Suprapubic skin (tissue), 4 donors: ENCODE data around the gene ABLIM2.

ENCODE experiments used
- EP300 ChIP-seq: sonication (generic); formaldehyde crosslinking; IDR thresholded peaks from one replicate; pipeline ENCODE4 v1.6.1; 2017; ENCODE audit warnings: antibody characterized with exemption
- POLR2AphosphoS5 ChIP-seq, 3 donors: sonication (generic); formaldehyde crosslinking; IDR thresholded peaks; one replicate each; pipeline ENCODE4 v1.6.1; 2017; ENCODE audit warnings: antibody characterized with exemption in 3 of 3
- TF ChIP-seq, protein P1 (sequence below), 2 donors: fragments of 200-600 bp in 1 of 2; fragments of 450-650 bp in 1 of 2; sonication (generic) in 1 of 2; IDR thresholded peaks; one replicate each; pipeline ENCODE4 v1.5.1; 2016 to 2019; ENCODE audit warnings: antibody characterized with exemption in 2 of 2, mild to moderate bottlenecking in 1 of 2, moderate library complexity in 1 of 2

DNA sequence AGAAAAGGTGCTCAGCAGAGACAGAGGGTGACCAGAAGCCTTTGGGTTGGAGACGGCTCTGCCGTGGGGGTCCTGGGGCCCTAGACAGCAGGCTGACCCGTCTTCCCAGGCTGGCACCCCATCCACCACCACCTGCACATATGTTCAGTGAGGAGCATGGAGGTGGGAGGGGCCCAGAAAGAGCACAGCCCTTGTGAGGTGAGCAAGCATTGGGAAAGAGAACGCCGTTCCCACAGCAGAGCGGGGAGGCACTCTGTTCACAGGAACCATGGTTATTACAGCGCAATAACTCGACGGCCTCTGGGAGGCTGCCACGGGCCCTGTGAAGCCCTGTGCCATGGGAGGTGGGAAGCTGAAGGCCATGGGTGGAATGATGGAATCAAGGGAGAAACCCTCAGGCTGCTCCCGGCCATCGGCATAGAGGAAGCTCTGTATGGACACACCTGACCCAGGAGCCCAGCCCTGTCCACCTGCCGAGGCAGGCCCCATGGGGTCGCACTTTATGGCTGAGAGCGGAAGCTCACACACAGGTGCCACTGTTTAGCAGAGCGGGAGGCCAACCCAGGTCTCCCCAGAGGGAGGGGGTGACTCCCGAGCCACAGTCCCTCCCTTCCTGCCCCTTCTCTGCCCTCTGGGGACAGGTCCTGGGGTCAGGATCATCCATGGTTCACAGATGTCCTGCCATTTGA, 125.4 kb downstream of the ABLIM2 start:
- TF ChIP-seq EP300 (no peak), POLR2AphosphoS5 (IDR thresholded peaks at IDR 0.05) (no peak)
- TF ChIP-seq, protein P1, sequence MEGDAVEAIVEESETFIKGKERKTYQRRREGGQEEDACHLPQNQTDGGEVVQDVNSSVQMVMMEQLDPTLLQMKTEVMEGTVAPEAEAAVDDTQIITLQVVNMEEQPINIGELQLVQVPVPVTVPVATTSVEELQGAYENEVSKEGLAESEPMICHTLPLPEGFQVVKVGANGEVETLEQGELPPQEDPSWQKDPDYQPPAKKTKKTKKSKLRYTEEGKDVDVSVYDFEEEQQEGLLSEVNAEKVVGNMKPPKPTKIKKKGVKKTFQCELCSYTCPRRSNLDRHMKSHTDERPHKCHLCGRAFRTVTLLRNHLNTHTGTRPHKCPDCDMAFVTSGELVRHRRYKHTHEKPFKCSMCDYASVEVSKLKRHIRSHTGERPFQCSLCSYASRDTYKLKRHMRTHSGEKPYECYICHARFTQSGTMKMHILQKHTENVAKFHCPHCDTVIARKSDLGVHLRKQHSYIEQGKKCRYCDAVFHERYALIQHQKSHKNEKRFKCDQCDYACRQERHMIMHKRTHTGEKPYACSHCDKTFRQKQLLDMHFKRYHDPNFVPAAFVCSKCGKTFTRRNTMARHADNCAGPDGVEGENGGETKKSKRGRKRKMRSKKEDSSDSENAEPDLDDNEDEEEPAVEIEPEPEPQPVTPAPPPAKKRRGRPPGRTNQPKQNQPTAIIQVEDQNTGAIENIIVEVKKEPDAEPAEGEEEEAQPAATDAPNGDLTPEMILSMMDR (IDR thresholded peaks at IDR 0.05) = no peak
